IMR-90 (cell line): ENCODE measurements around the gene ZDHHC22. TPM values are rescaled to one million over a fixed set of nuclear protein-coding genes. Genes with fewer than 3 reads are reported as not detected.
A peak's percentile ranks its signal among the peaks of the same experiment; 100 is the strongest.

Experiments used
- ATAC-seq: fragments of 200-7000 bp; cut with Tn5 transposase; 2 replicates; pipeline ENCODE4 v1.9.1; 2020; ENCODE audit warnings: low read depth, mild to moderate bottlenecking, moderate library complexity
- BruUV-seq: library from RNA; stranded (reverse); fragments of 400-500 nt; replicated peaks from 2 replicates; lab custom pipeline; 2021; lab: Mats Ljungman, UMichigan
- CTCF ChIA-PET: fragments of 300-600 bp; formaldehyde crosslinking; extraction: SDS; loops from one replicate; lab custom pipeline; 2021; ENCODE audit warnings: antibody characterized with exemption; lab: Yijun Ruan, JAX
- POLR2A ChIA-PET: fragments of 300-600 bp; sonication (Branson Sonifier 250); formaldehyde crosslinking; loops from one replicate; lab custom pipeline; 2022; ENCODE audit warnings: antibody characterized with exemption; ENCODE audit not compliant: unreplicated experiment; lab: Charles Lee
- DNase-seq: peaks from one replicate; pipeline ENCODE4 v3.0.0; 2013
- H2AFZ ChIP-seq: replicated peaks from 2 replicates; pipeline ENCODE3; 2013; ENCODE audit warnings: low read length, mild to moderate bottlenecking; ENCODE audit not compliant: poor library complexity
- H2AK5ac ChIP-seq: 2 replicates; pipeline ENCODE4 v1.6.1; 2013; ENCODE audit warnings: low read depth, low read length, inconsistent platforms
- H2AK9ac ChIP-seq: replicated peaks from 2 replicates; pipeline ENCODE3; 2013; ENCODE audit warnings: mild to moderate bottlenecking, low read depth, low read length, moderate library complexity; ENCODE audit not compliant: poor library complexity
- H2BK120ac ChIP-seq: 2 replicates; pipeline ENCODE4 v1.6.1; 2013; ENCODE audit warnings: low read depth, low read length, inconsistent platforms
- H2BK15ac ChIP-seq: 3 replicates; pipeline ENCODE4 v1.6.1; 2013; ENCODE audit warnings: low read depth, low read length, inconsistent platforms
- H2BK20ac ChIP-seq: 2 replicates; pipeline ENCODE4 v1.6.1; 2013; ENCODE audit warnings: low read depth, mild to moderate bottlenecking, inconsistent platforms, low read length, moderate library complexity
- H2BK5ac ChIP-seq: 2 replicates; pipeline ENCODE4 v1.6.1; 2013; ENCODE audit warnings: mild to moderate bottlenecking, low read depth, low read length, inconsistent platforms; ENCODE audit not compliant: poor library complexity, severe bottlenecking
- H3K14ac ChIP-seq: replicated peaks from 2 replicates; pipeline ENCODE4 v1.6.1; 2013; ENCODE audit warnings: low read depth, low read length, inconsistent platforms
- H3K18ac ChIP-seq: 2 replicates; pipeline ENCODE4 v1.6.1; 2013; ENCODE audit warnings: low read depth, low read length, control low read depth
- H3K23ac ChIP-seq: 2 replicates; pipeline ENCODE4 v1.6.1; 2013; ENCODE audit warnings: low read depth, low read length, inconsistent platforms
- H3K27ac ChIP-seq: 2 replicates; pipeline ENCODE4 v1.5.1; 2013; ENCODE audit warnings: mild to moderate bottlenecking, control low read depth, low read length; ENCODE audit not compliant: insufficient read depth
- H3K27me3 ChIP-seq: 2 replicates; pipeline ENCODE4 v1.6.1; 2013; ENCODE audit warnings: low read length; ENCODE audit not compliant: control insufficient read depth, insufficient read depth
- H3K36me3 ChIP-seq: 2 replicates; pipeline ENCODE4 v1.6.1; 2013; ENCODE audit warnings: low read length, mixed read lengths; ENCODE audit not compliant: control insufficient read depth, insufficient read depth
- H3K4ac ChIP-seq: 2 replicates; pipeline ENCODE4 v1.6.1; 2013; ENCODE audit warnings: low read depth, low read length, inconsistent platforms
- H3K4me1 ChIP-seq: 2 replicates; pipeline ENCODE4 v1.6.1; 2013; ENCODE audit warnings: low read length, mixed read lengths; ENCODE audit not compliant: control insufficient read depth, insufficient read depth
- H3K4me2 ChIP-seq: 2 replicates; pipeline ENCODE4 v1.6.1; 2013; ENCODE audit warnings: low read depth, mild to moderate bottlenecking, control low read depth, low read length, moderate library complexity
- H3K4me3 ChIP-seq: 2 replicates; pipeline ENCODE4 v1.5.1; 2013; ENCODE audit warnings: low read depth, mild to moderate bottlenecking, control low read depth, low read length, moderate library complexity; ENCODE audit not compliant: insufficient read depth
- H3K56ac ChIP-seq: 2 replicates; pipeline ENCODE4 v1.6.1; 2013; ENCODE audit warnings: low read length, inconsistent platforms; ENCODE audit not compliant: insufficient read depth; ENCODE audit errors: extremely low read depth
- H3K79me1 ChIP-seq, 2 experiments: 2 replicates each; pipeline ENCODE4 v1.6.1; 2013; ENCODE audit warnings: low read length in 2 of 2, inconsistent platforms in 1 of 2, low read depth in 1 of 2
- H3K9ac ChIP-seq: 2 replicates; pipeline ENCODE4 v1.6.1; 2013; ENCODE audit warnings: low read depth, low read length, control low read depth
- H3K9me1 ChIP-seq: 2 replicates; pipeline ENCODE4 v1.6.1; 2013; ENCODE audit warnings: low read length, inconsistent platforms; ENCODE audit not compliant: insufficient read depth
- H3K9me3 ChIP-seq: 2 replicates; pipeline ENCODE4 v1.6.1; 2013; ENCODE audit warnings: low read length; ENCODE audit not compliant: control insufficient read depth, insufficient read depth
- H4K20me1 ChIP-seq: 2 replicates; pipeline ENCODE4 v1.6.1; 2013; ENCODE audit warnings: low read length, inconsistent platforms; ENCODE audit not compliant: insufficient read depth
- H4K5ac ChIP-seq: 2 replicates; pipeline ENCODE4 v1.6.1; 2013; ENCODE audit warnings: mild to moderate bottlenecking, low read depth, low read length, control low read depth
- H4K8ac ChIP-seq, 2 experiments: 2 replicates each; pipeline ENCODE4 v1.6.1; 2013; ENCODE audit warnings: low read depth in 2 of 2, low read length in 2 of 2, control low read depth in 1 of 2, inconsistent platforms in 1 of 2
- H4K91ac ChIP-seq: 2 replicates; pipeline ENCODE4 v1.6.1; 2013; ENCODE audit warnings: low read depth, low read length, inconsistent platforms; ENCODE audit not compliant: insufficient read depth
- BHLHE40 ChIP-seq: fragments of 150-350 bp; IDR thresholded peaks from 2 replicates; pipeline ENCODE4 v1.6.1; 2016; ENCODE audit warnings: mild to moderate bottlenecking, low read depth, low read length
- CEBPB ChIP-seq: IDR thresholded peaks from 2 replicates; pipeline ENCODE4 v1.6.1; 2012; ENCODE audit warnings: low read depth, low read length, improper control_type of control experiment
- CHD1 ChIP-seq: IDR thresholded peaks from 2 replicates; pipeline ENCODE4 v1.6.1; 2012; ENCODE audit warnings: low read depth, low read length, improper control_type of control experiment
- FOS ChIP-seq: fragments of 150-350 bp; IDR thresholded peaks from 2 replicates; pipeline ENCODE4 v1.6.1; 2016; ENCODE audit warnings: low read depth, low read length
- MAFK ChIP-seq: IDR thresholded peaks from 2 replicates; pipeline ENCODE4 v1.6.1; 2012; ENCODE audit warnings: low read depth, low read length, improper control_type of control experiment
- MAZ ChIP-seq: IDR thresholded peaks from 2 replicates; pipeline ENCODE4 v1.6.1; 2012; ENCODE audit warnings: low read depth, mild to moderate bottlenecking, low read length, improper control_type of control experiment, moderate library complexity, borderline replicate concordance
- MXI1 ChIP-seq: IDR thresholded peaks from 2 replicates; pipeline ENCODE4 v1.6.1; 2012; ENCODE audit warnings: low read depth, mild to moderate bottlenecking, low read length, moderate library complexity, borderline replicate concordance
- NFE2L2 ChIP-seq: fragments of 150-350 bp; IDR thresholded peaks from 2 replicates; pipeline ENCODE4 v1.6.1; 2016; ENCODE audit warnings: low read depth, mild to moderate bottlenecking, low read length
- POLR2A ChIP-seq: IDR thresholded peaks from 2 replicates; pipeline ENCODE4 v1.6.1; 2012; ENCODE audit warnings: mild to moderate bottlenecking, low read depth, low read length
- RAD21 ChIP-seq: IDR thresholded peaks from 2 replicates; pipeline ENCODE4 v1.6.1; 2012; ENCODE audit warnings: low read length, improper control_type of control experiment
- RCOR1 ChIP-seq: IDR thresholded peaks from 2 replicates; pipeline ENCODE4 v1.6.1; 2012; ENCODE audit warnings: mild to moderate bottlenecking, low read length, improper control_type of control experiment; ENCODE audit not compliant: insufficient replicate concordance
- RFX5 ChIP-seq: IDR thresholded peaks from 2 replicates; pipeline ENCODE4 v1.8.0; 2012; ENCODE audit warnings: low read depth, mild to moderate bottlenecking, low read length, moderate library complexity
- SMC3 ChIP-seq: fragments of 150-350 bp; IDR thresholded peaks from 2 replicates; pipeline ENCODE4 v1.6.1; 2016; ENCODE audit warnings: low read depth, mild to moderate bottlenecking, antibody characterized with exemption, low read length, moderate library complexity
- WGBS, 2 experiments: methylation state at CpG; one replicate each; pipeline versions ENCODE4 v1.1.5 to v1.1.7; 2013; ENCODE audit warnings: missing lambda C conversion rate in 2 of 2; ENCODE audit not compliant: insufficient read length in 1 of 2; ENCODE audit errors: extremely low coverage in 2 of 2; 5-methylcytosine and 5-hydroxymethylcytosine counted together
- dilution Hi-C: fragments of 300-500 bp; cut with HindIII; formaldehyde crosslinking; loops from one replicate; pipeline ENCODE4 v1.14.3; 2018; ENCODE audit warnings: low sequenced_read_pairs; ENCODE audit not compliant: unreplicated experiment
- in situ Hi-C: fragments of 300-500 bp; cut with MboI; formaldehyde crosslinking; loops from 3 replicates; pipeline ENCODE4 v1.14.3; 2019; ENCODE audit warnings: low sequenced_read_pairs, inconsistent platforms, mixed read lengths
- intact Hi-C: fragments of 100-400 bp; cut with micrococcal nuclease; formaldehyde crosslinking; loops from 2 replicates; pipeline ENCODE4 v1.10.0; 2022
- polyA plus RNA-seq, 3 experiments: library from polyadenylated mRNA; depleted of rRNA; stranded (reverse); fragments of >200 nt; gene quantifications; 2 replicates each; pipeline ENCODE4 v1.2.3, GENCODE V29; 2012; ENCODE audit warnings: low replicate concordance in 1 of 3
- total RNA-seq: library from RNA; depleted of rRNA; stranded (reverse); fragments of >200 nt; gene quantifications from 2 replicates; pipeline ENCODE4 v1.2.3, GENCODE V29; 2012
- TF ChIP-seq, protein P1 (sequence below): conservative IDR thresholded peaks from 2 replicates; pipeline ENCODE4 v1.5.1; 2012; ENCODE audit warnings: mild to moderate bottlenecking, low read depth, low read length, improper control_type of control experiment
- TF ChIP-seq, protein P2 (sequence below): fragments of 150-350 bp; IDR thresholded peaks from 2 replicates; pipeline ENCODE4 v1.6.1; 2016; ENCODE audit warnings: low read depth, mild to moderate bottlenecking, low read length, moderate library complexity, borderline replicate concordance
- TF ChIP-seq, protein P3 (sequence below): fragments of 150-350 bp; IDR thresholded peaks from 2 replicates; pipeline ENCODE4 v1.6.1; 2017; ENCODE audit warnings: mild to moderate bottlenecking, antibody characterized with exemption, low read length, low read depth

Gene ZDHHC22
- total and polyA plus RNA-seq, 2 of the 4 experiments (the other 2 are of a cell fraction) = not detected

DNA sequence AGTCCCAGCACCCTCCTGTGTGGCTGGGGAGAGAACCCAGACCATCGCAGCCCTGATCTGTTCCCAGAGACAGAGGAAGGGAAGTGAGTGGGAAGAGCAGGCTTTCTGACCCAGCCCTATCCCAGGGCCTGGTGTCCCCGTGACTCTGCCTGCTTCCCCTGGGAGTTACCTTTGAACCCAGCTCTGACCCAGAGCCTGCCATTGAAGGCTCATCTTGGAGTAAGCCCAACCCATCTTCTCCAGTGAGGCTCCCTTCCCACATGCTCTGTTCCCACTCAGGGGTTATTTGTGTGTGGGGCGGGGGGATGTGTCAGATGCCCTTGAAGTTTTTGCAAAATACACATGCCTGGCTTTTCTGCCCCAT lies 46.0 kb upstream of the ZDHHC22 start:
- CTCF ChIA-PET = no interaction called here

More for the DNA sequence above, 46.0 kb upstream of the ZDHHC22 start:
- Histone ChIP-seq H3K4me3 (no peak overlapping the region), H2AFZ (peak overlapping the region; percentile 39), H2BK5ac (no peak overlapping the region), H3K9ac (no peak overlapping the region), H3K79me1 (no peaks in the 10 kb centered on the region), H3K4ac (no peak overlapping the region), H4K8ac (no peak overlapping the region), H2AK9ac (no peak overlapping the region), H2BK20ac (no peak overlapping the region), H3K56ac (no peak overlapping the region), H3K27me3 (peaks cover 20% of the 10 kb centered on the region), H3K14ac (no peak overlapping the region), H3K4me1 (no peaks in the 10 kb centered on the region), H3K9me1 (0 out of 2 replicates have a peak, but pooled peaks cover 3% of the 10 kb centered on the region), H3K36me3 (no peaks in the 10 kb centered on the region), H2AK5ac (no peak overlapping the region), H3K18ac (no peak overlapping the region), H3K4me2 (no peak overlapping the region), H4K91ac (no peak overlapping the region), H4K5ac (no peak overlapping the region), H3K23ac (no peak overlapping the region), H2BK15ac (no peak overlapping the region), H3K27ac (no peak overlapping the region), H3K9me3 (no peaks in the 10 kb centered on the region), H2BK120ac (no peak overlapping the region), H4K20me1 (no peaks in the 10 kb centered on the region)
- DNase-seq (no peak), ATAC-seq (no peak)
- intact Hi-C loops (no loop called here), dilution Hi-C loops (no loop called here), in situ Hi-C loops (no loop called here)
- POLR2A ChIA-PET = no interaction called here
- BruUV-seq = no TSS peak
- WGBS, 2 experiments = no CpG with 5 or more reads among the region's 3 CpGs
- TF ChIP-seq MAFK = no peak
- TF ChIP-seq POLR2A = no peak
- TF ChIP-seq FOS = no peak
- TF ChIP-seq NFE2L2 = no peak
- no peak for TF ChIP-seq CEBPB
- TF ChIP-seq, protein P1, sequence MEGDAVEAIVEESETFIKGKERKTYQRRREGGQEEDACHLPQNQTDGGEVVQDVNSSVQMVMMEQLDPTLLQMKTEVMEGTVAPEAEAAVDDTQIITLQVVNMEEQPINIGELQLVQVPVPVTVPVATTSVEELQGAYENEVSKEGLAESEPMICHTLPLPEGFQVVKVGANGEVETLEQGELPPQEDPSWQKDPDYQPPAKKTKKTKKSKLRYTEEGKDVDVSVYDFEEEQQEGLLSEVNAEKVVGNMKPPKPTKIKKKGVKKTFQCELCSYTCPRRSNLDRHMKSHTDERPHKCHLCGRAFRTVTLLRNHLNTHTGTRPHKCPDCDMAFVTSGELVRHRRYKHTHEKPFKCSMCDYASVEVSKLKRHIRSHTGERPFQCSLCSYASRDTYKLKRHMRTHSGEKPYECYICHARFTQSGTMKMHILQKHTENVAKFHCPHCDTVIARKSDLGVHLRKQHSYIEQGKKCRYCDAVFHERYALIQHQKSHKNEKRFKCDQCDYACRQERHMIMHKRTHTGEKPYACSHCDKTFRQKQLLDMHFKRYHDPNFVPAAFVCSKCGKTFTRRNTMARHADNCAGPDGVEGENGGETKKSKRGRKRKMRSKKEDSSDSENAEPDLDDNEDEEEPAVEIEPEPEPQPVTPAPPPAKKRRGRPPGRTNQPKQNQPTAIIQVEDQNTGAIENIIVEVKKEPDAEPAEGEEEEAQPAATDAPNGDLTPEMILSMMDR = no peak
- TF ChIP-seq, protein P2, sequence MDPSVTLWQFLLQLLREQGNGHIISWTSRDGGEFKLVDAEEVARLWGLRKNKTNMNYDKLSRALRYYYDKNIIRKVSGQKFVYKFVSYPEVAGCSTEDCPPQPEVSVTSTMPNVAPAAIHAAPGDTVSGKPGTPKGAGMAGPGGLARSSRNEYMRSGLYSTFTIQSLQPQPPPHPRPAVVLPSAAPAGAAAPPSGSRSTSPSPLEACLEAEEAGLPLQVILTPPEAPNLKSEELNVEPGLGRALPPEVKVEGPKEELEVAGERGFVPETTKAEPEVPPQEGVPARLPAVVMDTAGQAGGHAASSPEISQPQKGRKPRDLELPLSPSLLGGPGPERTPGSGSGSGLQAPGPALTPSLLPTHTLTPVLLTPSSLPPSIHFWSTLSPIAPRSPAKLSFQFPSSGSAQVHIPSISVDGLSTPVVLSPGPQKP = no peak
- no peak for TF ChIP-seq CHD1
- TF ChIP-seq, protein P3, sequence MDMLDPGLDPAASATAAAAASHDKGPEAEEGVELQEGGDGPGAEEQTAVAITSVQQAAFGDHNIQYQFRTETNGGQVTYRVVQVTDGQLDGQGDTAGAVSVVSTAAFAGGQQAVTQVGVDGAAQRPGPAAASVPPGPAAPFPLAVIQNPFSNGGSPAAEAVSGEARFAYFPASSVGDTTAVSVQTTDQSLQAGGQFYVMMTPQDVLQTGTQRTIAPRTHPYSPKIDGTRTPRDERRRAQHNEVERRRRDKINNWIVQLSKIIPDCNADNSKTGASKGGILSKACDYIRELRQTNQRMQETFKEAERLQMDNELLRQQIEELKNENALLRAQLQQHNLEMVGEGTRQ = no peak
- no peak for TF ChIP-seq BHLHE40
- TF ChIP-seq RAD21 = no peak
- no peak for TF ChIP-seq RFX5
- no peak for TF ChIP-seq MXI1
- TF ChIP-seq MAZ = no peak
- no peak for TF ChIP-seq SMC3
- TF ChIP-seq RCOR1 = no peak
